SU-DHL-6 (cell line): ENCODE data around the gene ZFP37.

Source experiments
- H2AFZ ChIP-seq: fragments of 200-600 bp; sonication (generic); 2 replicates; pipeline ENCODE4 v1.6.1; 2014; ENCODE audit warnings: low read depth, mild to moderate bottlenecking, moderate library complexity, mixed read lengths, antibody characterized with exemption, low read length; ENCODE audit not compliant: severe bottlenecking
- H3F3A ChIP-seq: fragments of 200-600 bp; shearing (Covaris generic); 2 replicates; pipeline ENCODE4 v1.6.0; 2016; ENCODE audit warnings: antibody characterized with exemption, mild to moderate bottlenecking; ENCODE audit not compliant: insufficient read depth
- H3K27ac ChIP-seq: fragments of 200-600 bp; sonication (generic); 2 replicates; pipeline ENCODE4 v1.5.1; 2016; ENCODE audit warnings: low read depth, mild to moderate bottlenecking, low read length, moderate library complexity, mixed read lengths
- H3K27me3 ChIP-seq: fragments of 200-600 bp; sonication (generic), shearing (Covaris generic); 2 replicates; pipeline ENCODE4 v1.6.0; 2014; ENCODE audit warnings: mild to moderate bottlenecking, low read length
- H3K36me3 ChIP-seq: fragments of 200-600 bp; sonication (generic); 2 replicates; pipeline ENCODE4 v1.6.1; 2014; ENCODE audit warnings: mild to moderate bottlenecking, low read length, mixed read lengths
- H3K4me2 ChIP-seq: fragments of 300-600, 200-600 bp; shearing (Covaris generic), sonication (generic); 2 replicates; pipeline ENCODE4 v1.6.0; 2014; ENCODE audit warnings: low read length, low read depth, mild to moderate bottlenecking; ENCODE audit not compliant: poor library complexity, severe bottlenecking
- H3K4me3 ChIP-seq: fragments of 200-600 bp; sonication (generic); 2 replicates; pipeline ENCODE4 v1.5.1; 2014; ENCODE audit warnings: antibody characterized with exemption, low read length, mild to moderate bottlenecking, mixed read lengths; ENCODE audit not compliant: insufficient read depth, poor library complexity, severe bottlenecking
- H3K79me2 ChIP-seq: fragments of 200-600 bp; sonication (generic); 2 replicates; pipeline ENCODE4 v1.6.1; 2014; ENCODE audit warnings: mild to moderate bottlenecking, low read length, moderate library complexity; ENCODE audit not compliant: insufficient read depth
- H3K9ac ChIP-seq: fragments of 200-600 bp; sonication (generic); 2 replicates; pipeline ENCODE4 v1.7.0; 2014; ENCODE audit warnings: mild to moderate bottlenecking, low read length
- H3K9me2 ChIP-seq: fragments of 200-600 bp; sonication (generic); replicated peaks from 2 replicates; pipeline ENCODE4 v1.6.1; 2014; ENCODE audit warnings: low read length; ENCODE audit not compliant: insufficient read depth
- H3K9me3 ChIP-seq: fragments of 200-600 bp; sonication (generic); 2 replicates; pipeline ENCODE4 v1.6.1; 2014; ENCODE audit warnings: low read length, mixed read lengths; ENCODE audit not compliant: insufficient read depth
- H4K20me1 ChIP-seq: fragments of 200-600 bp; sonication (generic); 2 replicates; pipeline ENCODE4 v1.6.1; 2014; ENCODE audit warnings: low read depth, mild to moderate bottlenecking, antibody characterized with exemption, low read length, moderate library complexity, mixed read lengths
- CTCF ChIP-seq: fragments of 200-600 bp; sonication (generic); IDR thresholded peaks from one replicate; pipeline ENCODE4 v1.5.1; 2017; ENCODE audit warnings: antibody characterized with exemption, mild to moderate bottlenecking, low read length, moderate library complexity; ENCODE audit not compliant: insufficient read depth, poor library complexity, severe bottlenecking
- EZH2phosphoT487 ChIP-seq: fragments of 200-600 bp; sonication (generic), shearing (Covaris generic); conservative IDR thresholded peaks from 2 replicates; pipeline ENCODE4 v1.6.1; 2018; ENCODE audit warnings: mild to moderate bottlenecking, antibody characterized with exemption, low read length, moderate library complexity, mixed read lengths

ZFP37 gene

GRCh38 chr9:113012492-113012891 lies 44.0 kb downstream of the ZFP37 start:
- no peaks in the 10 kb centered on the region for H4K20me1 ChIP-seq
- H3K27me3 ChIP-seq, result peaks cover under 1% of the 10 kb centered on the region; the same call in 1 of the 2 replicates
- TF ChIP-seq CTCF (no peak), EZH2phosphoT487 (no peak)
- H3K9me2 ChIP-seq, result no peaks in the 10 kb centered on the region
- no peak overlapping the region for H3K4me3 ChIP-seq
- H3K36me3 ChIP-seq, result no peaks in the 10 kb centered on the region
- no peaks in the 10 kb centered on the region for H3F3A ChIP-seq
- no peak overlapping the region for H3K4me2 ChIP-seq
- no peaks in the 10 kb centered on the region for H3K79me2 ChIP-seq
- H3K27ac ChIP-seq, result no peak overlapping the region
- H2AFZ ChIP-seq, result no peak overlapping the region
- H3K9ac ChIP-seq, result no peak overlapping the region
- no peaks in the 10 kb centered on the region for H3K9me3 ChIP-seq

- Histone ChIP-seq H3K27ac (no peak within 1 kb of the TSS), H3K36me3 (no peaks in the 10 kb centered on the region), H4K20me1 (no peaks in the 10 kb centered on the region), H3K9me2 (no peaks in the 10 kb centered on the region), H2AFZ (no peak within 1 kb of the TSS), H3K9ac (no peak within 1 kb of the TSS), H3K27me3 (peaks cover 3% of the 10 kb centered on the region; the same call in 1 of the 2 replicates), H3F3A (no peaks in the 10 kb centered on the region), H3K4me2 (no peak within 1 kb of the TSS), H3K9me3 (no peaks in the 10 kb centered on the region), H3K4me3 (no peak within 1 kb of the TSS), H3K79me2 (no peaks in the 10 kb centered on the region)
- TF ChIP-seq CTCF, result no peak
- no peak for TF ChIP-seq EZH2phosphoT487
Observed at GRCh38 chr9:113011911-113012381, 44.6 kb downstream of the ZFP37 start, which contains the start of gene ZNF883. ZNF883 (minus strand) TSS chr9:113012192.

- peaks cover 3% of the 10 kb centered on the region; the same call in 1 of the 2 replicates for H3K27me3 ChIP-seq
- no peak overlapping the region for H3K4me3 ChIP-seq
- H3K9me2 ChIP-seq, result no peaks in the 10 kb centered on the region
- H3K9ac ChIP-seq, result no peak overlapping the region
- H3K36me3 ChIP-seq, result no peaks in the 10 kb centered on the region
- no peak for TF ChIP-seq CTCF
- H3K4me2 ChIP-seq, result no peak overlapping the region
- H3F3A ChIP-seq, result no peaks in the 10 kb centered on the region
- H2AFZ ChIP-seq, result no peak overlapping the region
- H4K20me1 ChIP-seq, result no peaks in the 10 kb centered on the region
- no peak overlapping the region for H3K27ac ChIP-seq
- H3K79me2 ChIP-seq, result no peaks in the 10 kb centered on the region
- no peaks in the 10 kb centered on the region for H3K9me3 ChIP-seq
Observed at GRCh38 chr9:113005777-113006176, 50.7 kb downstream of the ZFP37 start.
